NCI-H526 treated with DMSO at 0.1 percent for 48 hours (cell line): ENCODE results near the gene HPS4.
"Not testable (repeated sequence)": the region's sequence is repeated elsewhere in the genome, so short reads cannot be mapped to it uniquely, and the experiment has no call there.

ENCODE experiments used
- DNase-seq: peaks from one replicate; lab custom pipeline; 2025; lab: John Stamatoyannopoulos, UW

Gene HPS4

DNA sequence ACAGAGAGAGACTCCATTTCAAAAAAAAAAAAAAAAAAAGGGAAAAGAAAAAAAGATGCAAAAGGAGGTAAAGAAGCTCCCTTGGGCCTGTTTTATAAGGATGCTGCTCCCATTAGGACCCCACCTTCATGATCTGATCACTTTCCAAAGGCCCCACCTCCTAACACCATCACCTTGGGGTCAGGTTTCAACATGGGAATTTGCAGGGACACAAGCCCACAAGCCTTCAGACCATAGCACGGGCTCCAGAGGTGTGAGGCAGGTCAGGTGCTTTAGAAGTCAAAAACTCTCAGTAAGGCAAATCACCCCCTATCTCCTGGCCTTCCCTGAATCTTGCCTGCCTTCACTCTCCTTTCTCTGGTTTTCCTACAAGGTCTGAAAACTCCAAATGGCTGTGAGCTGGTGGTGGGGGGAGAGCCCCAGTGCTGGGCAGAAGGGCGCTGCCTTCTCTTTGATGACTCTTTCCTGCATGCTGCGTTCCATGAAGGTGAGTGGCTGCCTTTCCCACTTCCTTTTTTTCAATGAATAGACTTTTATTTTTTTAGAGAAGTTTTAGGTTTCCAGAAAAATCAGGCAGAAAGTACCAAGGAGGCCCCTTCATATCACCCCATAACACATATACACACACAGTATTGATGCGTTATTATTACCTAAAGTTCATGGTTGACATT is 41.4 kb downstream of the HPS4 start:
- no peak for DNase-seq

DNA sequence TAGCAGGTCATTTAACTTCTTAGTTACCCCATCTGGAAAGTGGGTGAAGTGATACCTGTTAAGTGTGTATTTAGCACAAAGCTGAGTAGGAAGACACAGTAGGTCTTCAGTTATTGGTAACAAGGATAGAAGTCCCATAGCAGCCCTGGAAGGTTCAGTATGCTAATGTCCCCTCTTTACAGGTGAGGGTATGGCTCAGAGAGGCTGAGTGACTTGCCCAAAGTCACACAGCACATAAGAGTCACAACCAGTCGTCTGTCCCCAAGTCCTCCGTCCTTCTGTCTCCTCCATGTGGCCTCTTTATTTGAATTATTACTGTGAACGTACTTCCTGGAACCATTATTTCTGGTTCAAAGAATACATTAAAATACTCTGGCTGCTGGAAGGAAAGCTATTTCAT is 44.0 kb downstream of the HPS4 start:
- DNase-seq = no peak

DNA sequence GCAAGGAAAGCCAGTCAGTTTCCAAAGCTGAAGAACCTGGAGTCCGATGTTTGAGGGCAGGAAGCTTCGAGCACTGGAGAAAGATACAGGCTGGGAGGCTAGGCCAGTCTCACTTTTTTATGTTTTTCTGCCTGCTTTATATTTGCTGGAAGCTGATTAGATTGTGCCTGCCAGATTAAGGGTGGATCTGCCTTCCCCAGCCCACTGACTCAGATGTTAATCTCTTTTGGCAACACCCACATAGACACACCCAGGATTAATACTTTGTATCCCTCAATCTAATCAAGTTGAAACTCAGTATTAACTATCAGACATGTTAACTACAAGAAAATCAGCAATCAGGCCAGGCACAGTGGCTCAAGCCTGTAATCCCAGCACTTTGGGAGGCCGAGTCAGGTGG is 44.8 kb downstream of the HPS4 start:
- not testable (repeated sequence) for DNase-seq

DNA sequence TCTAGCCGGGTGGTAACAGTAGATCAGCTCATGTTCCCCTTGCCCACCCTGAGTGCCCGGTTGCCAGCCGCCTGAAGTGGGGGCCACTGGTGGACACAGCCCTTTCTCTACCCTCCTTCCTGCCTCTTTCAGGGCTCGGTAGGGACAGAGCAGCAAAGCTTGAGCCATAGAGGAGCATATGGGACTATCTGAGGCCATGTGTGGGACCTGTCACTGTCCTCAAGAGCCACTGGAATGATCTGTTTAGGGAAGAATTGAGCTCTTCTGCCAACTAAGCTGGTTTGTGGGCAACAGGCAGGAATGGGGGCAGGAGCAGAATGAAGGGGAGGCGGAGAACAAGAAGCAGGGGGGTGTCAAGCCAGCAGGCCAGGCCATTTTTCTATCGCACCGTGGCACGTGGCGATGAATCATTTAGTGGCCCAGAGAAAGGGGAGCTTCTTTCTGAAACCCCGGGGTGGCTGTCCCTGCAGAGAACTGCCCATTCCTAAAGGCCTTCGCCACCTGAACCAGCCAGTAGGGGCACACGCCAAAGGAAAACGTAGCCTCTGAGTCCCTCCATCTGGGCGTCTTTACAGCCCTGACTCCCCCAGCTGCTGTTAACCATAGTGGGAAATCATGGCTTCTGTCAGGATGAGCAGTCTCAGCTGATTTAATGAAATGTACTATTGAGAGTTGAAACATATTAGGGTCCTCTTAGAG is 45.7 kb downstream of the HPS4 start:
- DNase-seq = no peak

DNA sequence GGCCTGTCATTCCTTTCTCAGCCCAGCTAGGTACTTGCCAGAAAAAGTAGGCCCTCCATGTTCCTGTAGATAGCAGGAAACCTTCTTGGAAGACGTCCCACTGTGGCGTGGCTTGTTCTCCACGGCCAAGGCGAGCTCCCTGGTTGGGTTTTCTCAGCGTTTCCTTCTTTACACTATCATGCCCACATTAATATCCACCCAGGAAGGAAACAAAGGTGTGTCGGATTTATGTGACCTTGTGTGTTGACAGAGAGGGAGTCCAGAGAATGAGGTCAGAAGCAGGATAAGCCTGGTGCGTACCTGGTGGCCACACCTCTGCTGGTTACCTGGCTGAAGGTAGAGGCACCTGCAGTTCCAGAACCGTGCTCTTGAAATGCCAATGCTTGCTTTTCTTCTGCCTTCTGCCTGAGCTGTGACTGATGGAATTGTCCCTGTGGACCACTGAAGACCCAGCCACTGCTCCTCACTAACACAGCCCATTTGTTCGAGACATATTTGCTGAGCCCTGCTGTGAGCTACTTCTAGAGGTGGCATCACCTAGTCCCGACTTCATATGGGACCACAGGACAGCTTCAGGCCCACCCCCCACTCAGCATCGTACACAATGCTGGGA is 46.6 kb downstream of the HPS4 start:
- no peak for DNase-seq

DNA sequence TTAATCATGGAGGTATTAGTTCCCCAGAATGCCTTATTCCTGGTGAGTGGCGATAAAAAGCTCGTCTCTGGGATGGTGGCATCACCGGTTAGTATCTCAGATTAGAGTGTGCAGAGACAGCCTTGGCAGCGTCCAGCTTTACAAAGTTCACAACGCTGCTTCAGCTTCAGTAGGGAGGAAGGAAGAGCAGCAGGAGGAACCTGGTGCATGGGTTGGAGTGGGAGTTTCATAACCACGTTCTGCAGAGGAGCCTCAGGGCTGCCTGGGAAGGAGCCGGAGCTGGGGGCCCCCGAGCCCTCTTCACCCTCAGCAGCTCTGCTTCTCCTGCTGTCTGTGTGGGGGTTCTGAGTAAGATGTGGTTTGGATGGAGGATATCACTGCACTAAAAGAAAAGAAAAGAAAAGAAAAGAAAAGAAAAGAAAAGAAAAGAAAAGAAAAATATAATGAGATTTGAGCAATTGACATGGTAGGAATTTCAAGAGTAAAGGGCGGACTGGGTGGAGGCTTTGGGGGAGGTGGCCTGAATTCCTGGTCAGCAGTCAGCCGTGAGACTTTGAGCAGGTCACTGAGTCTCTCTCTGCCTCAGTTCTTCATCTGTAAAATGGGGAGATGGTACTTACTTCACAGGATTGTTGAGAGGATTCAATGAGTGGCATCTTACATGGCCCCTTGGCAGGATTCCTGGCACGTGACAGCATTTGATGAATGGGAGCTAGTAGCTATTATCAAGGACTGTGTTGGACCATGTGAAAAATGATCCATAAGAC is 48.1 kb downstream of the HPS4 start:
- DNase-seq = no peak

DNA sequence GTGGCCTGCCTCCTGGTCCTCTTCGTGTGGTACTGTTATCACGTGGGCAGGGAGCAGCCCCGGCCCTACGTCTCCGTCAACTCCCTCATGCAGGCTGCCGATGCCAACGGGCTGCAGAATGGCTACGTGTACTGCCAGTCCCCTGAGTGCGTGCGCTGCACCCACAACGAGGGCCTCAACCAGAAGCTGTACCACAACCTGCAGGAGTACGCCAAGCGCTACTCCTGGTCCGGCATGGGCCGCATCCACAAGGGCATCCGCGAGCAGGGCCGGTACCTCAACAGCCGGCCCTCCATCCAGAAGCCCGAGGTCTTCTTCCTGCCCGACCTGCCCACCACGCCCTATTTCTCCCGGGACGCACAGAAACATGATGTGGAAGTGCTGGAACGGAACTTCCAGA is 49.8 kb downstream of the HPS4 start:
- DNase-seq = no peak

DNA sequence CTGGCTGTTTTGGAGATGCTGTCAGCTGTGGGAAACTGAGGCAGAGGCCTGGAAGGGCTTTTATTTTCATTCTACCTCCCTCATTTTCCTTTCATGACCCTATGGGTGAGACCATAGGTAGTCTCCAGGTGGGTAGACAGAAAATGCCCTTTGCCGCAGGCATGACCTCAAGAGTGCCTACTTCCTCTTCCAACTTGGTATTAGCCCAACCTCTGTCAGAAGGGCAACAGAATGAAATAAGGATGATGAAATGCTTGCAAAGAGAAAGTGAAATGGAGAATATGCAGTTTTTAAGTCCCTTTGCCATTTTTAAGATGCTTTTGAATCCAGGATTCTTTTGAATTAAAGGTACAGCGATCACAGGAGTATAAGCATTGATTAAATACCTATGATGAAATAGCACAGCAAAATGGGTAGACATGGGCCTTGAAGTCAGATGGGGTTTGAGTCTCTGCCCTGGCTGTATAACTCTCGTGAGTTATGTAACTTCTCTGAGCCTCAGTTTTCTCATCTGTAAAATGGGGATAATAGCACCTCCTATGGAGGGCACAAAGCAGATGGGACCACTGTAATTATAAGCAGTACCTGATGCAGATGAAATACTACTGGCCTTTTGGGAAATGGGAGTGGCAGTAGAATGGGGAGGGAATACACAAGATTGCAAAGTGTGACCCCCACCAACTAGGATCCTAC is 50.8 kb downstream of the HPS4 start:
- DNase-seq = no peak

DNA sequence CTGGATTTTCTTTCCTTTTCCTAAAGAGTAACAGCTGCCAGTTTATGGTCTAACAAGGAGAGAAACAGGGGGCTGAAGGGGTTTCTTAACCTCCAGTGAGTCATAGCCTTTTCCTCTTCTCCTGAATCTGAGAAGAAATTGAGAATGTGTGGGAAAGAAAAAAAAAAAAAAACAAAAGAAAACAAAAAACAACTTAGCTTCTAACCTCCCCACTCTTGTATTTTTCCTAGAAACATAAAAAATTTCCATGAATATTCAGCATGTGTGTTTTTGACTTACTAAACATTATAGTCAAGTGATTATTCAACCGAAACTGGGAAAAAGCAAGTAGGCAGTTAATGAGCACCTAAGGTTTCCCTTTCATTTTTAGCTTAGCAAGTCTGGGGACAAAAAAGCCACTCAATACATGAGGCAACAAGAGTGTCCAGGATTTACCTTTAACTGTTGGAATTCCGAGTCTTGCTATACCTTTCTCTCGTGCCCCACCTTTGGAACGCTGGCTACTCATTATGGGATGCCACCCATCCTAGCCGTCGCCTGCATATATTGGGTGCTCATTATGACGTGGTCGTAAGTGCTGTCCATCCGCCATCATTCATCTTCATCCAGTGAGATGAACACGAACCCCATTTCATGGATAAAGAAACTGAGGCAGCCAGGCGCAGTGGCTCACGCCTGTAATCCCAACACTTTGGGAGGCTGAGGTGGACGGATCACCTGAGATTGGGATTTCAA is 52.2 kb downstream of the HPS4 start:
- no peak for DNase-seq

DNA sequence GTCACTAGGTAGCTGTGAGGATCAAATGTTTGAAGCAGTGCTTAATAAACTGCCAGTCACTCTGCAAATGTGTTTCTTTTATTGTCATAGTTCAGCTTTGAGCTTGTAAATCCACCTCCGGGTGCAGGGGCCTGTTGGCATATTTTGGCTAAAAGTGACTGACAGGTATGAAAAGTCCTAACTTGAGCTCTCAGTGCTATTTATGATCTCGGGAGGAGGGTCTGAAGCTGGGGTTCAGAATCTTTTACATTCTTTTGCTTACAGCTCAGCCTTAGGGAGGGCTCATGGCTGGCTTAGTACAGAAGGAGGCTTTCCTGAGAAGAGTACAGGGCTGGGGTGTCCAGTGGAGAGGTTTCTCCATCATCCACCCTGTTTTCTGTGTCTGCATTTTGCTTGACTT is 53.0 kb downstream of the HPS4 start:
- no peak for DNase-seq

DNA sequence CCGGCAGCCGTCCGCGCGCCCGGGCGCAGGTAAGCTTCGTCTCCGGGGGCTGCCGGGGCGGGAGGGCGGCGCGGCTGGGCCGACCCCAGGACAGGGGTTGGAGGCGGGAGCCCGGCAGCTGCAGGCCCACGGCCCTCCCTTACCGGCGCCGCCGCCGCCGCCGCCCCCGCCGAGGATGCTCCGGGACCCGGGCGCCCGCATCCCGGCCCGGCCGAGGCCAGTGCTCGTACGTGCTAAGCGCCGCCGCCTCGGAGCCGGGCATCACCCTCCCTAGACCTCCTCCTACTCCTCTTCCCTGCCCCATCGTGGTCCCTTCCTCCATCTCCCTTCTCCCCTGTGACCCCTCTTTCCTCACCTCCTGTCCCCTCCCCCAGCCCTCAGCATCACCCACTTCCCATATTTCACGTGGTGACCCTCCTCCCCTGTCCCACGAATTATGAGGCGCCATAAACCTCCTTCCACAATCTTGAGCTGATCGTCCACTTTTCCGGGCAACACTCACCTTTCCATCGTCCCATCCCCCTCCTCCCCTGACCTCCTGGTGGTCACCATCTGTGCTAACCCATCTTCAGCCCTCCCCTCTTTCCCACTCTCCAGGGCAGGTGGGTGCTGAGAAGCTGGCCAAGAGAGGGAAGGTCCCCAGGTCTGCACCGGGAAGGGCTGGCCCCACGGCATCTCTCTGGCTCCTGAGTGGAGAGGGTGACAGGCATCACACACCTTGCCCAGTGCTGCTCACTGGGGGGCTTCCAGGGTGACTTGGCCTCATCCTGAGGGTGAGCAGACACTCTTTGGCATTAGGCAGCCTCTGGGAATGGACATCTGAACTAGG is 53.9 kb downstream of the HPS4 start:
- DNase-seq = no peak

DNA sequence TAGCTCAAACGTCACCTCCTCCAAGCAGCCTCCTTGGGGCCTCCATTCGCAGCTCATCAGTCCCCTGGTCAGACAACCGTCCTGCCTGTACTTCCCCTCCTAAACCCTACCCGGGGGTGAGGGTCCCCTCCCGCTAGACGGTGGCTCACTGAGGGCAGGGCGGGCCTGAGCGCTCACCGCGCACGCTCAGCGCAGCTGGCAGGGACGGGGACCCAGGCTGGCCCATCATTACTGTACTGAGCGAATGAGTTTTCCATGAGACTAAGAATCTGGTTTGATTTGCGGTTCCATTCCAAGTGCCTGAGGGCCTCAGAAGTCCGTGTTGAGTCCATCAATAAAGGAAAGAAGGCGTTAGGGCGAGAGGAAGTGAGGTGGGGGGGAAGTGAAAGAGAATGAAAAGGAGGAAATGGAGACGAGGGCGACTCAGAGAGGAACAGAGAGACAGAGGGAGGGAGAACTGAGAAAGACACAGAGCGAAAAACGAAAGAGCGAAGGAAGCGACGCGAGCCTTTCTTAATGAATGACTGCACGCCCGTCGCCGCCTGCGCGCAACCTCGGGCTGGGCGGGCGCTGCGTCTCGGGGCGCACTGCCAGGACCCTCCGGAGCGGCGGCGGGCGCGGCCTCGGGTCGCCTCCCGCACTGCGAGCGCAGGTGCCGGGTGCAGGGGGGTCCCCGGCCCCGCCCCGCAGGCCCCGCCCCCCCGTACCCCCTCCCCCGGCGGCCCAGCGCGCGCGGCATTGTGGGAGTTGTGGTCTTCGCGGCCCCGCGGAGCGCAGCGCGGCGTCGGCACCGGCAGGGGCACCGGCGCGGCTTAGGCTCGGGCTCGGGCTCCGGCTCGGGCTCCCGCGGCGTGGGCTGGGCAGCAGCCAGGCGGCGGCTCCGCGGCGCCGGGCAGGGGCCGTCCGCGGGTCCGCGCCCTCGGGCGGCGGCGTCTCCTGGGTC is 54.8 kb downstream of the HPS4 start, which contains the start of gene ASPHD2:
Gene ASPHD2 (plus strand): TSS at position 746 of the 943 bp plus-strand sequence. CDS start 4,356 bp downstream, outside the sequence.
- DNase-seq = peak; percentile 27

DNA sequence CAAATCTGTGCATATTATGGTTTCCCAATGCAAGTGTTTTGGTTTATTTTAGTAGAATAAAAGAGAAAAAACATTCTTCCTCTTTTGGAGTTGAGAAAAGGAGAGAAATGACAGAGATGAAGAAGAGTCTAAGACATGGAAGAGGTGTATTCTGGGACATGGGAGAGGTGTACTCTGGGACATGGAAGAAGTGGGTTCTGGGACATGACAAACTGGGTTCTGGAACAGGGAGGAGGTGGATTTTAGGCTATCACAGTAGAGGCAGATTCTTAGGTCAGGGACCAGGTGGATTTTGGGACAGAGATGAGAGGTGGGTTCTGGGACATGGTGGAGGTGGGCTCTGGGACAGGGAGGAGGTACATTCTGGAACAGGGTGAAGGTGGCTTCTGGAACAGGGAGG is 56.7 kb downstream of the HPS4 start:
- DNase-seq = no peak

DNA sequence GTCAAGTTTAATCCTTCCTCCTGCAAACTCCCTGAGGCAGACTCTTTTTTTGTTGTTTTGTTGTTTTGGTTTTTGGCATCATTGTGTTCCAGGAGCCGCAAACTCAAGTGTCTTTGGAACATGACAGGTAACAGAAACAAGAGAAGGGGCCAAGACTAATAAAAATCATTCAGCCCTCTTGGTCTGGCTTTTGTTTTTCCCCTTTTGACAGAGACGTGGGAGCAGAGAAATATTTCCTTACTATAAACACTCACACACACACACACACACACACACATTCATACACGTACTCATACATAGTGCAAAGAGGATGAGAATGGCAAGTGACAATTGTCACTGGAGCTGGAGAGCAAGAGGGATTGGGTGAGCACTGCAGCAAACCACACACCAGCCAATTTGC is 65.0 kb downstream of the HPS4 start:
- no peak for DNase-seq

DNA sequence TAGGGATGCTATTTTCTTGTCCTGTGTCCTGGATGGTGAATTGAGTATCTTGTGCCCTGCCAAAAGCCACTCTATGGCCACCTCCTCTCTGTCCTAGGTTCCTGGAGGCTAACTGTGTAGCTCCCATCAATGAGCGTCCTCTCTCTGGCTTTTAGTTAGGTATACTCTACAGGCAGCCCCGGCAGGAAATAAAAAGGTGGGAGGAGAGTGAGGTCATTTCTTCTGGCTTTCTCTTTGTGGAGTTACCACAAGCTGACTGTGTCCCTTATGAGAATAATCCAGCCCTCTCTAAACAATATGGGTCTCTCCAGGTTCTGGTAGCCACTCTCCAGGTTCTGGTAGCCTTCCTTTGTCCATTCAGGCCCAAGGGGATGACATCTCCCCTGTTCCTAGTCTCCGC is 66.2 kb downstream of the HPS4 start:
- no peak for DNase-seq

DNA sequence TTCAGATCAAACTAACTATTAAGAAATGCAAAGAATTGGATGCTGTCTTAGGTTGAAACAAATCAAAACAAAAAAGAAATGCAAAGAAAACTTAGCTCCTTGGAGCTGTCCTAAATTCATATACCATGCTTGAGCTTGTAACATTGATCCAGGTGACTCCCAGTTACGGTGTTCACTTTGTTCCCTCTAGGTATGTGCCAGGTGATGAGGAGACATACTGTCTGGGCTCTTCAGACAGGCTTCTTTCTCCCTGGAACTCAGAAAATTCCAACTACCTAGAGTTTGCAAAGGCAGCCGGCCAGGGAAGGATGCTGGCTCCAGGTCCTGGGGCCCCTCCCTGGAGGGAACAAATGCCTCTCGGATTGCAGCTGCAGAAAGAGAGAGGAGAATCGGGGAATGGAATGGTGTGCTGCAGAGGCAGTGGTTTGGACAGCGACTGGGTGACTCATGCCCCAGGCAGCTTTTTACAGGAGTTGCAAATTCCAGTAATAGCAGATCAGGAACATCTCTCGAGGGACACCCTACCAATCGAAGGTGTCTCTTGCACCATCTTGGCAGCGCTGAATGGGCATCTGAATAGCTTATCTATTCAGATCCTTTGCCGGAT is 66.8 kb downstream of the HPS4 start:
- DNase-seq = no peak

DNA sequence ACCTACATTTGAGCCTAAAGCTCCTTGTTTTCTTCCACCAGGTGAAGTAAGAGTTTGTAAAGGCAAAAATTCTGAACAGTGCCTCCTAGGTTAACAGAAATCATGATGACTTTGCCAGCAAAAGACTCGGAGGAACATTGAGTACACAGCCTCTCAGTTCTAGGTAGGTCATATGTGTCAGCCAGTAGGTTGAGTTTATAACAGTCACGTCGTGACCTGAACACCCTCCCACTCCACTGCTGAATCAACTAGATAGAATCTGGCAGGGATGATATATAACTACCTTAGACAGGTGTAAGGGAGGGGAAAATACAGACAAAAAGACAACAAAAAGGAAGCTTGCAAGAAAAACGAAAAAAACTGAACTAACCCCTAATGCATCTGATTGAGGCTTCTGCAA is 67.3 kb downstream of the HPS4 start:
- no peak for DNase-seq

DNA sequence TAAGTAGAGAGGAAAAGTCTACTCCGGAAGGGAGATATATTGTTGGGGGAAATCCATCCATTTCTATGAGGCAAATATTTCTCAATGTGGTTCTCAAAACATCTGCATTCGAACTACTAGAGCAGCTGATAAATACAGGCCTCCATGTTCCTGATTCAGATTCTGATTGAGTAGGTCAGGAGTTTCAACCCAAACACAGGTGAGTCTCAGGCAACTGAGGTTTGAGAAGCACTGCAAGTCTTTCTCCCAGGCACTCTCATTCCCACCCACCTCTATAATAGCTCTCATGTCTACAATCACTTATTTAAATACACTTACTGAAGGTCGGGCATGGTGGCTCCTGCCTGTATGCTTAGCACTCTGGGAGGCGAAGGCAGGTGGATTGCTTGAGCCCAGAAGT is 69.2 kb downstream of the HPS4 start:
- no peak for DNase-seq

DNA sequence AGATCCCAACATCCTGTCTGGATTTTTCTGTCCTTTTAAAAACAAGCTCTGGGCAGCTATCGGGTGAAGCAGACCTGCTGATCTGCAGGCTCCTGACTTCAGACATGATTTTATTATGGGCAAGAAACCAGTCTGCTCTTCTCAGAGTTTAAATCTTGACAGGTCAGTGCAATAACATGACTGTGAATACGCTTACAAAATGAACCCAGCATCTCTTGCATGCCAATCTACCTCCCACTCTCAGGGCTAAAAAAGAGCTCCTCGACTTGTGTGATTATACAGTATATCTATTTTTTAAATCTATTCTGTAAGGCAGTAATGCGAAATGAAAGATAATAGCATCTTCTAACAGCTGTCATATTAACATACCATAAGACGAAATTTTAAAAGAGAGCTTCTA is 73.2 kb downstream of the HPS4 start:
- no peak for DNase-seq
